ENCODE results near the gene CXCR4. TPM values are rescaled to one million over a fixed set of nuclear protein-coding genes. Genes with fewer than 3 reads are reported as not detected.
"Not testable (repeated sequence)": the region's sequence is repeated elsewhere in the genome, so short reads cannot be mapped to it uniquely, and the experiment has no call there.

Gene CXCR4
- total RNA-seq, 1 donor from 2014 or later, result 200 TPM

DNA sequence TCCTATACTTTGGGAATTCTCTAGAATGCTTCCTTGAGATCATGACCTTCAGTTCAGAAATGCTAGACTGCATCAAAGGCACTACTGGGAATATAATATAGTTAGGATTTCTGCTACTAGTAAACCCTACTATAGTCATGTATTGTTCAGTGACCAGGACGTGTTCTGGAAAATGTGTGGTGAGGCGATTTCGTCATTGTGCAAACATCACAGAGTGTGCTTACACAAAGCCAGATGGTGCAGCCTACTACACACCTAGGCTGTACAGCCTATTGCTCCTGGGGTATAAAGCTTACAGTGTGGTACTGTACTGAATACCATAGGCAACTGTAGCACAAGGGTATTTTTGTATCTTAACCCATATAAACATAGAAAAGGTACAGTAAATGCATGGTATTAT, 13.0 kb downstream of the CXCR4 start:
- ChIA-PET CTCF (no interaction called here), POLR2A (no interaction called here)
- DNase-seq (no peak), ATAC-seq (ENCODE audit: low read depth) (no peak)
- intact Hi-C loops (cut with micrococcal nuclease), result no loop called here
- Mint-ChIP-seq H3K27me3 (no peaks in the 10 kb centered on the region), H3K9me3 (peaks cover 3% of the 10 kb centered on the region), H3K27ac (no peak overlapping the region), H3K36me3 (ENCODE audit: low read depth) (no peaks in the 10 kb centered on the region), H3K4me1 (peaks cover 37% of the 10 kb centered on the region), H3K4me3 (no peak overlapping the region)
- TF ChIP-seq, protein P1, sequence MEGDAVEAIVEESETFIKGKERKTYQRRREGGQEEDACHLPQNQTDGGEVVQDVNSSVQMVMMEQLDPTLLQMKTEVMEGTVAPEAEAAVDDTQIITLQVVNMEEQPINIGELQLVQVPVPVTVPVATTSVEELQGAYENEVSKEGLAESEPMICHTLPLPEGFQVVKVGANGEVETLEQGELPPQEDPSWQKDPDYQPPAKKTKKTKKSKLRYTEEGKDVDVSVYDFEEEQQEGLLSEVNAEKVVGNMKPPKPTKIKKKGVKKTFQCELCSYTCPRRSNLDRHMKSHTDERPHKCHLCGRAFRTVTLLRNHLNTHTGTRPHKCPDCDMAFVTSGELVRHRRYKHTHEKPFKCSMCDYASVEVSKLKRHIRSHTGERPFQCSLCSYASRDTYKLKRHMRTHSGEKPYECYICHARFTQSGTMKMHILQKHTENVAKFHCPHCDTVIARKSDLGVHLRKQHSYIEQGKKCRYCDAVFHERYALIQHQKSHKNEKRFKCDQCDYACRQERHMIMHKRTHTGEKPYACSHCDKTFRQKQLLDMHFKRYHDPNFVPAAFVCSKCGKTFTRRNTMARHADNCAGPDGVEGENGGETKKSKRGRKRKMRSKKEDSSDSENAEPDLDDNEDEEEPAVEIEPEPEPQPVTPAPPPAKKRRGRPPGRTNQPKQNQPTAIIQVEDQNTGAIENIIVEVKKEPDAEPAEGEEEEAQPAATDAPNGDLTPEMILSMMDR (IDR thresholded peaks at IDR 0.05), result no peak

DNA sequence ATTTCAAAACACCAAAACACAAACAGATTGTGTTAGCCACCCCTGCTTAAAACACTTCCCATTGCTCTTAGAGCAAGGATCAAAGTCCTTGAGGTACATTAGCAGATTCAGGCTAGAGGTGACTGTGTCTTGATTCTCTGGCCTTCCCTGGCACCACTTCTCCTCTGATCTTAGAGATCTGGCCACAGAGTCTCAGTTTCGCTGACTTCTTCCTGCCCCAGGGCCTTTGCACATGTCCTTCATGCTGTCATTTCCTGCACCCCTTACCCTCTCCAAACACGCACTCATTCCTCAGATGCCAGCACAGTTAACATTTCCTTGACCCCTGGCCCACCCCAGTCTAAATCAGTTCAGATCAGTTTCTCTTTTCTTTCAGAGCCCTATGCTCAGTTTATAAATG, 16.9 kb downstream of the CXCR4 start:
- H3K4me1 Mint-ChIP-seq, result no peaks in the 10 kb centered on the region
- intact Hi-C loops (cut with micrococcal nuclease), result no loop called here
- H3K4me3 Mint-ChIP-seq, result no peak overlapping the region
- ChIA-PET POLR2A (no interaction called here), CTCF (no interaction called here)
- ATAC-seq (ENCODE audit: low read depth) (no peak), DNase-seq (no peak)
- no peak overlapping the region for H3K27ac Mint-ChIP-seq
- H3K27me3 Mint-ChIP-seq, result no peaks in the 10 kb centered on the region
- TF ChIP-seq, protein P1 (IDR thresholded peaks at IDR 0.05), result no peak
- H3K9me3 Mint-ChIP-seq, result peaks cover 3% of the 10 kb centered on the region
- H3K36me3 Mint-ChIP-seq (ENCODE audit: low read depth), result no peaks in the 10 kb centered on the region

DNA sequence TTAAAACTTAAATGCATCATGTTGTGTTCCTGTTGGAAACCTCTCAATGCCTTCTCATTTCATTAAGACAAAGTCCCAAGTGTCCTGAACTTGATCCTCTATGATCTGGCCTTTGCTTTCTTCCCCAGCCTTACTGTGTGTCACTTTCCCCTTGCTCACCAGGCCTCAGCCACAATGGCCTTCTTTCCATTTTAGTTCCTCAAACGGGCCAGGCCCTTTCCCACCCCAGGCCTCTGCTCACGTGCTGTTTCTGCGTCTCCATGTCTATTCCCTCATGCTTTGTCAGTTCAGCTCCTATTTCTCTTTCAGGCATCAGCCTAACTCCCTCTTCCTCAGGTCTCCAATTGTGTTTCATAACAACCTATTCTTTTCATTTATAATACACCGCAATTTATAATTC, 19.5 kb downstream of the CXCR4 start:
- ATAC-seq (ENCODE audit: low read depth) (no peak), DNase-seq (no peak)
- TF ChIP-seq, protein P1 (IDR thresholded peaks at IDR 0.05), result no peak
- CTCF ChIA-PET, result no interaction called here
- H3K9me3 Mint-ChIP-seq, result peaks cover 3% of the 10 kb centered on the region
- H3K4me1 Mint-ChIP-seq, result no peaks in the 10 kb centered on the region
- POLR2A ChIA-PET, result no interaction called here
- H3K4me3 Mint-ChIP-seq, result no peak overlapping the region
- H3K27me3 Mint-ChIP-seq, result no peaks in the 10 kb centered on the region
- no peaks in the 10 kb centered on the region for H3K36me3 Mint-ChIP-seq (ENCODE audit: low read depth)
- intact Hi-C loops (cut with micrococcal nuclease), result no loop called here
- no peak overlapping the region for H3K27ac Mint-ChIP-seq

DNA sequence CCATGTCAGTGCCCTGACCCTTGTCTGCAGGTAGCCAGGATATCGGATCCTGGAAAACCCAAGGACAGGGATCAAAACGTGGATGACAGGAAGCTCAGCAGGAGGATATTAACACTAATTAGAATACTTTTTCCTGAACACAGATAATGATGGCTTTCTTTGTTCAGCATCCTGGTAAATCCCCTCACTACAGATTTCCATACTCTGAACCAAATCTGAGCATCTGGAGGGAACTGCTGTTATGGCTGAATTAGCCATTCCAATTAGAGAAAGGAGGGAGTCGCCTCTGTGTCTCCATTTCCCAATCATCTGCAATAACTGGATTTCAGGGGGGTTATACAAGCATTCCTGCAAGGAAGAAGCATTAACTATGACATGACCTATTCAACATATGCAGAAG, 24.4 kb downstream of the CXCR4 start:
- H3K36me3 Mint-ChIP-seq (ENCODE audit: low read depth), result no peaks in the 10 kb centered on the region
- DNase-seq (no peak), ATAC-seq (ENCODE audit: low read depth) (no peak)
- H3K4me1 Mint-ChIP-seq, result no peaks in the 10 kb centered on the region
- POLR2A ChIA-PET, result no interaction called here
- no peak overlapping the region for H3K4me3 Mint-ChIP-seq
- intact Hi-C loops (cut with micrococcal nuclease), result no loop called here
- H3K9me3 Mint-ChIP-seq, result no peaks in the 10 kb centered on the region
- TF ChIP-seq, protein P1 (IDR thresholded peaks at IDR 0.05), result no peak
- H3K27me3 Mint-ChIP-seq, result no peaks in the 10 kb centered on the region
- CTCF ChIA-PET, result no interaction called here
- no peak overlapping the region for H3K27ac Mint-ChIP-seq

DNA sequence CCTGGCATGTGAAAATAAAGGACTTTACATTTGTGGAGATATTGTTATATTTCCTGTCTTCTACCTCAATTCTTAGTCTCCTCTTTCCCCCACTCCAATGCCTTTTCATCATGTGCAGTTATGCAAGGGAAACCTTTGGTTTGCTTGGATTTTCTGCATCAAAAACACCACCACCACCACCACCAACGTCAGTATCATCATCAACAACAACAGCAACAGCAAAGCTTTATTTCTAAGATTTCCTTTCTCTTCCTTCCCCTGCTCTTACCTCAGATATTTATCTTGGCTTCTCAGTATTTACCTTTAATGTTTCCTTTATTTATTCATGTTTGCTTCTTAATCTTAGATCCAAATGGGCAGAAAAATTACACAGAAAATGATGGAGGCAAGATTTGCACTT, 26.1 kb downstream of the CXCR4 start:
- DNase-seq (no peak), ATAC-seq (ENCODE audit: low read depth) (no peak)
- Mint-ChIP-seq H3K36me3 (ENCODE audit: low read depth) (no peaks in the 10 kb centered on the region), H3K9me3 (no peaks in the 10 kb centered on the region), H3K4me3 (no peak overlapping the region), H3K27ac (no peak overlapping the region), H3K4me1 (peaks cover 2% of the 10 kb centered on the region), H3K27me3 (no peaks in the 10 kb centered on the region)
- intact Hi-C loops (cut with micrococcal nuclease), result no loop called here
- ChIA-PET POLR2A (no interaction called here), CTCF (no interaction called here)
- TF ChIP-seq, protein P1 (IDR thresholded peaks at IDR 0.05), result no peak

DNA sequence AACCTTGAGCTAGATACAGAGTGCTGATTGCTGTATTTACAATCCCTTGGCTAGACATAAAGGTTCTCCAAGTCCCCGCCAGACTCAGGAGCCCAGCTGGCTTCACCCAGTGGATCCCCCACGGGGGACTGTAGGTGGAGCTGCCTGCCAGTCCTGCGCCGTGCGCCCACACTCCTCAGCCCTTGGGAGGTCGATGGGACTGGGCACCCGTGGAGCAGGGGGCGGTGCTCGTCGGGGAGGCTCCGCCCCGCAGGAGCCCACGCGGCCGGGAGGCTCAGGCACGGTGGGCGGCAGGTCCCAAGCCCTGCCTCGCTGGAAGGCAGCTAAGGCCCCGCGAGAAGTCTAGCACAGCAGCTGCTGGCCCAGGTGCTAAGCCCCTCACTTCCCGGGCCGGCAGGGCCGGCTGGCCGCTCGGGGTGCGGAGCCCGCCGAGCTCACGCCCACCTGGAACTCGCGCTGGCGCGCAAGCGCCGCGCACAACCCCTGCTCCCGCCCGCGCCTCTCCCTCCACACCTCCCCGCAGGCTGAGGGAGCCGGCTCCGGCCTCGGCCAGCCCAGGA, 30.0 kb downstream of the CXCR4 start:
- H3K27ac Mint-ChIP-seq; DNase-seq; H3K4me1 Mint-ChIP-seq; intact Hi-C loops (cut with micrococcal nuclease); H3K9me3 Mint-ChIP-seq; H3K27me3 Mint-ChIP-seq; H3K4me3 Mint-ChIP-seq; H3K36me3 Mint-ChIP-seq (ENCODE audit: low read depth): not testable (repeated sequence)
- CTCF ChIA-PET, result interaction anchor here (0.6 to 1.0 kb wide), 3 partner anchors 19 to 108 kb away, joined by 3 to 4 read pairs (median 3); no protein-coding TSS in a partner anchor
- POLR2A ChIA-PET, result interaction anchor here (0.5 to 0.6 kb wide), 3 partner anchors 24 to 174 kb away, joined by 3 to 11 read pairs (median 3); no protein-coding TSS in a partner anchor
- ATAC-seq (ENCODE audit: low read depth), result peak; percentile 18
